Fibroblast of lung (primary cell): Measurements from ENCODE around the gene PLP1. TPM values are rescaled to one million over a fixed set of nuclear protein-coding genes. Genes with fewer than 3 reads are reported as not detected.

Source experiments
- DNase-seq, 2 donors: peaks; one replicate each; pipeline versions ENCODE4 v3.0.0 to v3.0.0-alpha.2; 2010; ENCODE audit warnings: low read depth in 2 of 2
- H2AFZ ChIP-seq: 2 replicates; pipeline ENCODE4 v1.5.1; 2012; ENCODE audit warnings: low read length, control low read depth, inconsistent platforms
- H3K27ac ChIP-seq: 2 replicates; pipeline ENCODE4 v1.5.1; 2011; ENCODE audit warnings: low read length, control low read depth; ENCODE audit not compliant: insufficient read depth
- H3K27me3 ChIP-seq: 2 replicates; pipeline ENCODE4 v1.5.1; 2011; ENCODE audit warnings: mild to moderate bottlenecking, low read length; ENCODE audit not compliant: control insufficient read depth, insufficient read depth
- H3K36me3 ChIP-seq: 2 replicates; pipeline ENCODE4 v1.5.1; 2011; ENCODE audit warnings: low read length; ENCODE audit not compliant: control insufficient read depth, insufficient read depth
- H3K4me1 ChIP-seq: 2 replicates; pipeline ENCODE4 v1.5.1; 2011; ENCODE audit warnings: low read length; ENCODE audit not compliant: control insufficient read depth, insufficient read depth; ENCODE audit errors: extremely low read depth
- H3K4me2 ChIP-seq: 2 replicates; pipeline ENCODE4 v1.5.1; 2011; ENCODE audit warnings: low read length, control low read depth; ENCODE audit not compliant: insufficient read depth; ENCODE audit errors: extremely low read depth
- H3K4me3 ChIP-seq, 4 experiments: fragments of 200-600 bp in 1 of 4; sonication (generic) in 1 of 4; replicated peaks in 1 of 4; 2 replicates each; pipeline ENCODE4 v1.5.1; 2011 to 2016; ENCODE audit warnings: low read length in 4 of 4, low read depth in 3 of 4, mild to moderate bottlenecking in 3 of 4, control low read depth in 2 of 4, inconsistent platforms in 1 of 4, mixed read lengths in 1 of 4; ENCODE audit not compliant: insufficient read depth in 1 of 4; ENCODE audit errors: control extremely low read depth in 1 of 4
- H3K79me2 ChIP-seq: 2 replicates; pipeline ENCODE4 v1.5.1; 2012; ENCODE audit warnings: mild to moderate bottlenecking, low read length, inconsistent platforms; ENCODE audit not compliant: control insufficient read depth, insufficient read depth
- H3K9ac ChIP-seq: 2 replicates; pipeline ENCODE4 v1.5.1; 2011; ENCODE audit warnings: mild to moderate bottlenecking, low read length, control low read depth; ENCODE audit not compliant: insufficient read depth
- H3K9me3 ChIP-seq: 2 replicates; pipeline ENCODE4 v1.5.1; 2012; ENCODE audit warnings: low read depth, low read length; ENCODE audit not compliant: control insufficient read depth, insufficient read depth
- H4K20me1 ChIP-seq: 2 replicates; pipeline ENCODE4 v1.5.1; 2011; ENCODE audit warnings: low read length; ENCODE audit not compliant: control insufficient read depth, insufficient read depth; ENCODE audit errors: extremely low read depth
- CTCF ChIP-seq, 2 donors: IDR thresholded peaks in 1 of 2; conservative IDR thresholded peaks in 1 of 2; 1 replicate in 1 of 2; 2 replicates in 1 of 2; pipeline ENCODE4 v1.5.1; 2011 to 2012; ENCODE audit warnings: low read length in 2 of 2, control low read depth in 1 of 2, inconsistent platforms in 1 of 2, low read depth in 1 of 2, mild to moderate bottlenecking in 1 of 2
- EZH2 ChIP-seq: IDR thresholded peaks from 2 replicates; pipeline ENCODE4 v1.5.1; 2012; ENCODE audit warnings: low read length, control low read depth, mild to moderate bottlenecking; ENCODE audit errors: missing control alignments
- polyA plus RNA-seq, 2 donors: library from polyadenylated mRNA; depleted of rRNA in 1 of 2; stranded (reverse) in 1 of 2; unstranded in 1 of 2; fragments of >200 nt; gene quantifications; 2 replicates each; pipeline ENCODE4 v1.2.1, GENCODE V29; 2011 to 2012; ENCODE audit warnings: missing spikeins in 1 of 2
- total RNA-seq: library from RNA; depleted of rRNA; stranded (reverse); fragments of >200 nt; gene quantifications from 2 replicates; pipeline ENCODE4 v1.2.1, GENCODE V29; 2014

Gene PLP1
- total and polyA plus RNA-seq, 2 donors (not counting 1 experiment from before 2014, with no cell fraction given), result 0.17 TPM

GRCh38 chrX:103823591-103823990 is 47.0 kb downstream of the PLP1 start:
- DNase-seq, result peak in 1 of 2 donors; percentile 41
- Histone ChIP-seq H3K36me3 (no peaks in the 10 kb centered on the region), H2AFZ (no peak overlapping the region), H4K20me1 (no peaks in the 10 kb centered on the region), H3K4me3 (no peak overlapping the region), H3K9me3 (no peaks in the 10 kb centered on the region), H3K79me2 (no peaks in the 10 kb centered on the region), H3K27me3 (no peaks in the 10 kb centered on the region), H3K9ac (no peak overlapping the region), H3K4me1 (no peaks in the 10 kb centered on the region), H3K4me2 (no peak overlapping the region), H3K27ac (no peak overlapping the region)
- TF ChIP-seq CTCF (conservative IDR thresholded peaks at IDR 0.05 in 1 of 2, IDR thresholded peaks at IDR 0.05 in 1 of 2; ENCODE audit: low read depth in 1 of 2, low read length in 2 of 2) (no peak), EZH2 (no peak)

GRCh38 chrX:103825881-103826280 is 49.2 kb downstream of the PLP1 start:
- H3K4me1 ChIP-seq, result no peaks in the 10 kb centered on the region
- H3K9me3 ChIP-seq, result no peaks in the 10 kb centered on the region
- no peaks in the 10 kb centered on the region for H4K20me1 ChIP-seq
- H3K27ac ChIP-seq, result no peak overlapping the region
- no peak overlapping the region for H2AFZ ChIP-seq
- no peaks in the 10 kb centered on the region for H3K36me3 ChIP-seq
- H3K4me3 ChIP-seq, result no peak overlapping the region
- TF ChIP-seq CTCF (conservative IDR thresholded peaks at IDR 0.05 in 1 of 2, IDR thresholded peaks at IDR 0.05 in 1 of 2; ENCODE audit: low read depth in 1 of 2, low read length in 2 of 2), result no peak
- no peak for TF ChIP-seq EZH2
- no peaks in the 10 kb centered on the region for H3K79me2 ChIP-seq
- H3K4me2 ChIP-seq, result no peak overlapping the region
- DNase-seq, result no peak
- no peak overlapping the region for H3K9ac ChIP-seq
- no peaks in the 10 kb centered on the region for H3K27me3 ChIP-seq

GRCh38 chrX:103828529-103828928 is 51.9 kb downstream of the PLP1 start:
- TF ChIP-seq CTCF (conservative IDR thresholded peaks at IDR 0.05 in 1 of 2, IDR thresholded peaks at IDR 0.05 in 1 of 2; ENCODE audit: low read depth in 1 of 2, low read length in 2 of 2) (no peak), EZH2 (no peak)
- Histone ChIP-seq H2AFZ (no peak overlapping the region), H3K9me3 (no peaks in the 10 kb centered on the region), H3K27me3 (no peaks in the 10 kb centered on the region), H3K4me2 (no peak overlapping the region), H3K36me3 (no peaks in the 10 kb centered on the region), H3K4me3 (no peak overlapping the region), H3K4me1 (no peaks in the 10 kb centered on the region), H3K9ac (no peak overlapping the region), H4K20me1 (no peaks in the 10 kb centered on the region), H3K27ac (no peak overlapping the region), H3K79me2 (no peaks in the 10 kb centered on the region)
- DNase-seq, result no peak
